GM21825 (cell line): ENCODE measurements around the gene MISP3.

Source experiments
- ATAC-seq: cut with Tn5 transposase; IDR thresholded peaks from one replicate; pipeline ENCODE4 v1.9.1; 2021; ENCODE audit warnings: mild to moderate bottlenecking, moderate library complexity; ENCODE audit not compliant: unreplicated experiment

Gene MISP3

GRCh38 chr19:14119146-14119545 lies 46.6 kb downstream of the MISP3 start:
- no peak for ATAC-seq

GRCh38 chr19:14119644-14120496 lies 47.3 kb downstream of the MISP3 start:
- ATAC-seq, result no peak

- no peak for ATAC-seq
These were observed 47.9 kb downstream of the MISP3 start for GRCh38 chr19:14120497-14120780.

GRCh38 chr19:14122924-14123323 lies 50.3 kb downstream of the MISP3 start:
- ATAC-seq, result no peak
